A673 (cell line): ENCODE results near the gene ACKR3. TPM values are rescaled to one million over a fixed set of nuclear protein-coding genes. Genes with fewer than 3 reads are reported as not detected.

Experiments
- BruUV-seq: library from RNA; stranded (reverse); fragments of 400-500 nt; replicated peaks from 2 replicates; lab custom pipeline; 2021; lab: Mats Ljungman, UMichigan
- CTCF ChIA-PET: fragments of 300-600 bp; sonication (Branson Sonifier 250); formaldehyde crosslinking; loops from one replicate; lab custom pipeline; 2022; ENCODE audit warnings: antibody characterized with exemption; lab: Charles Lee
- POLR2A ChIA-PET: fragments of 300-600 bp; sonication (Branson Sonifier 250); formaldehyde crosslinking; loops from one replicate; lab custom pipeline; 2022; ENCODE audit warnings: antibody characterized with exemption; ENCODE audit not compliant: low non-redundant PET; lab: Charles Lee
- DNase-seq: peaks from one replicate; pipeline ENCODE4 v3.0.0-alpha.2; 2015; ENCODE audit warnings: low spot score
- H3K27ac ChIP-seq: fragments of 200-600 bp; sonication (generic); 2 replicates; pipeline ENCODE4 v1.5.1; 2016; ENCODE audit warnings: mixed run types, low read depth, mild to moderate bottlenecking, mixed read lengths, antibody characterized with exemption, low read length; ENCODE audit not compliant: poor library complexity, severe bottlenecking
- H3K27me3 ChIP-seq: fragments of 200-600 bp; sonication (generic); replicated peaks from 2 replicates; pipeline ENCODE4 v1.6.1; 2017; ENCODE audit warnings: mixed run types, low read depth, mild to moderate bottlenecking, mixed read lengths, antibody characterized with exemption, low read length; ENCODE audit not compliant: insufficient read depth, poor library complexity
- H3K36me3 ChIP-seq: fragments of 200-600 bp; sonication (generic); 2 replicates; pipeline ENCODE4 v1.6.1; 2016; ENCODE audit warnings: mixed run types, mild to moderate bottlenecking, mixed read lengths, antibody characterized with exemption, low read length; ENCODE audit not compliant: insufficient read depth, poor library complexity, severe bottlenecking
- H3K4me1 ChIP-seq: fragments of 200-600 bp; sonication (generic); 2 replicates; pipeline ENCODE4 v1.6.1; 2017; ENCODE audit warnings: mixed run types, mild to moderate bottlenecking, mixed read lengths, antibody characterized with exemption, low read length; ENCODE audit not compliant: insufficient read depth, poor library complexity, severe bottlenecking
- H3K4me3 ChIP-seq: fragments of 200-600 bp; sonication (generic); 2 replicates; pipeline ENCODE4 v1.5.1; 2016; ENCODE audit warnings: low read depth, mixed run types, mild to moderate bottlenecking, mixed read lengths, low read length; ENCODE audit not compliant: poor library complexity, severe bottlenecking
- H3K9me3 ChIP-seq: fragments of 200-600 bp; sonication (generic); 2 replicates; pipeline ENCODE4 v1.6.1; 2016; ENCODE audit warnings: mixed run types, low read depth, mild to moderate bottlenecking, mixed read lengths, antibody characterized with exemption, low read length; ENCODE audit not compliant: poor library complexity, severe bottlenecking
- EZH2 ChIP-seq: fragments of 200-600 bp; sonication (generic); IDR thresholded peaks from 2 replicates; pipeline ENCODE4 v1.6.1; 2017; ENCODE audit warnings: borderline replicate concordance, low read depth, mild to moderate bottlenecking, mixed read lengths, antibody characterized with exemption, low read length; ENCODE audit not compliant: poor library complexity, severe bottlenecking
- intact Hi-C: fragments of 100-400 bp; cut with micrococcal nuclease; formaldehyde crosslinking; loops from one replicate; pipeline ENCODE4 v1.10.0; 2022; ENCODE audit not compliant: unreplicated experiment
- total RNA-seq: library from RNA; stranded (reverse); gene quantifications from 2 replicates; pipeline ENCODE4 v1.2.3, GENCODE V29; 2021
- TF ChIP-seq, protein P1 (sequence below): fragments of 300-800, 200-600 bp; sonication (generic); conservative IDR thresholded peaks from 2 replicates; pipeline ENCODE4 v1.5.1; 2017; ENCODE audit warnings: low read depth, mild to moderate bottlenecking, antibody characterized with exemption, low read length, moderate library complexity, mixed read lengths

Gene ACKR3
- total RNA-seq, 1 experiment from 2014 or later: 0.52 TPM

DNA sequence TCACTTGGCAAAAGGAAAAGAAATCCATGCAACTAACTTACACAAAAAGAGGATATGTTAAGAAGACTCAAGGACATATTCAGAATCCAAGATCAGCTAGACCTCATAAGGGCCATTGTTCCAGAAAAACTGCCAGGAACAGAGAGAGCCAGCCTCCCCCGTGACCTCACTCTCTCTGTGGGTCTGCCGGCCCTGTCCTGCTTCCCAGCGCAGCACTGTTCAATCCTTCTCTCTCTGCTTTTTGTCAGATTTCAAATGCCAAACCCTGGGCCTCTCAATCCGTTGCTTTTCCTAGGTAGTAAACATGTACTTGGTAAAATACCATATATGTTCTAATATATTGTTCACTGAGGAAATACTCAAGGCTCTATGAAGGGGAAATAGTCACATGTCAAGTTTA lies 40.0 kb upstream of the ACKR3 start:
- no peaks in the 10 kb centered on the region for H3K4me1 ChIP-seq
- peaks cover 11% of the 10 kb centered on the region for H3K27me3 ChIP-seq
- BruUV-seq: no TSS peak
- DNase-seq: no peak
- intact Hi-C loops: no loop called here
- H3K9me3 ChIP-seq: no peaks in the 10 kb centered on the region
- no peak overlapping the region for H3K4me3 ChIP-seq
- no peaks in the 10 kb centered on the region for H3K36me3 ChIP-seq
- ChIA-PET CTCF (no interaction called here), POLR2A (no interaction called here)
- H3K27ac ChIP-seq: no peak overlapping the region
- TF ChIP-seq, protein P1, sequence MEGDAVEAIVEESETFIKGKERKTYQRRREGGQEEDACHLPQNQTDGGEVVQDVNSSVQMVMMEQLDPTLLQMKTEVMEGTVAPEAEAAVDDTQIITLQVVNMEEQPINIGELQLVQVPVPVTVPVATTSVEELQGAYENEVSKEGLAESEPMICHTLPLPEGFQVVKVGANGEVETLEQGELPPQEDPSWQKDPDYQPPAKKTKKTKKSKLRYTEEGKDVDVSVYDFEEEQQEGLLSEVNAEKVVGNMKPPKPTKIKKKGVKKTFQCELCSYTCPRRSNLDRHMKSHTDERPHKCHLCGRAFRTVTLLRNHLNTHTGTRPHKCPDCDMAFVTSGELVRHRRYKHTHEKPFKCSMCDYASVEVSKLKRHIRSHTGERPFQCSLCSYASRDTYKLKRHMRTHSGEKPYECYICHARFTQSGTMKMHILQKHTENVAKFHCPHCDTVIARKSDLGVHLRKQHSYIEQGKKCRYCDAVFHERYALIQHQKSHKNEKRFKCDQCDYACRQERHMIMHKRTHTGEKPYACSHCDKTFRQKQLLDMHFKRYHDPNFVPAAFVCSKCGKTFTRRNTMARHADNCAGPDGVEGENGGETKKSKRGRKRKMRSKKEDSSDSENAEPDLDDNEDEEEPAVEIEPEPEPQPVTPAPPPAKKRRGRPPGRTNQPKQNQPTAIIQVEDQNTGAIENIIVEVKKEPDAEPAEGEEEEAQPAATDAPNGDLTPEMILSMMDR: no peak
- no peak for TF ChIP-seq EZH2

DNA sequence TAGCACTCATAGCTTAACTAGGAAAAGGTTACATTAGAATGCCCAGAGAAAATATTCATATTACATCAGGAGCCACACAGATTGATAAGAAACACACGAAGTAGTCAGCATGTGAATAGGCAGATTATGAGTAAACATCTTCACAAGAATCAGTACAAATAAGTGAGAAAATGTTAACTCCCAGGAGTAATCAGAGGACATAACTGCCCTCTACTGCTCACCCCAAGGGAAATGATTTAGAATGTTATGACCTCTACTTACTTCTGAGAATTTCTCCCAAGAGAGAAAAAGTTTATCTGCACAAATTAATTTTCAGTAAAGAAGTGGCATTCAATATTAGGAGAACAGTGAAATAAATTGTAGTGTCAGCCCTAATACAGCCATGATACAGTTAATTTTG lies 39.1 kb upstream of the ACKR3 start:
- H3K9me3 ChIP-seq: no peaks in the 10 kb centered on the region
- BruUV-seq: no TSS peak
- H3K27ac ChIP-seq: no peak overlapping the region
- ChIA-PET POLR2A (interaction anchor here (0.6 kb wide), 1 partner anchor 471 kb away, joined by 3 read pairs; no protein-coding TSS in a partner anchor), CTCF (no interaction called here)
- H3K4me1 ChIP-seq: no peaks in the 10 kb centered on the region
- no peaks in the 10 kb centered on the region for H3K36me3 ChIP-seq
- no peak for DNase-seq
- no peak for TF ChIP-seq EZH2
- TF ChIP-seq, protein P1: no peak
- intact Hi-C loops: no loop called here
- peaks cover 8% of the 10 kb centered on the region for H3K27me3 ChIP-seq
- H3K4me3 ChIP-seq: no peak overlapping the region

DNA sequence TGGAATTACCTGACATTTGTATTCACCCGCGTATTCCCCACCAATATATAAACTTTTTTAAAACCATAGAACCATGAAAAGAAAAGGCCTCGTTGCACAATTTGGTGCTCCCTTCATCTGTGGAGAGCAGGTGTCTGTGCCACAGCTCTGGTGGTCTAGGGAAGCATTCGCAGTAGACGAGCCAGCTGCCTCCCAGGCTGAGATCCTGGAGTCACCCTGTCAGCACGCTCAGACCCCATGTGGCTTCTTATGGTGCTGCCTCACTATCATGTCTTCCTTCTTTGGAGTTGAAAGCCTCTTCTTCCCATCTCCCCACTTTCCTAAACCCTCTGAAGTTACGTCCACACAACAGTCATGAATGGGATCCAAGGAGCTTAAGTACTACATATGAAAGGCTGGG lies 38.4 kb upstream of the ACKR3 start:
- no TSS peak for BruUV-seq
- no peak overlapping the region for H3K27ac ChIP-seq

More for the DNA sequence above, 38.4 kb upstream of the ACKR3 start:
- H3K4me1 ChIP-seq: no peaks in the 10 kb centered on the region
- H3K4me3 ChIP-seq: no peak overlapping the region
- ChIA-PET CTCF (no interaction called here), POLR2A (no interaction called here)
- intact Hi-C loops: no loop called here
- no peaks in the 10 kb centered on the region for H3K36me3 ChIP-seq
- DNase-seq: no peak
- H3K9me3 ChIP-seq: no peaks in the 10 kb centered on the region
- TF ChIP-seq, protein P1: no peak
- TF ChIP-seq EZH2: no peak
- peaks cover 8% of the 10 kb centered on the region for H3K27me3 ChIP-seq
